GM06990 (cell line): ENCODE data around the gene NIFK.
A peak's percentile ranks its signal among the peaks of the same experiment; 100 is the strongest.
"Not testable (repeated sequence)": the region's sequence is repeated elsewhere in the genome, so short reads cannot be mapped to it uniquely, and the experiment has no call there.

ENCODE experiments used
- DNase-seq: peaks from one replicate; pipeline ENCODE4 v3.0.0-alpha.2; 2011; ENCODE audit not compliant: insufficient read length; ENCODE audit errors: extremely low read depth
- H3K27me3 ChIP-seq: replicated peaks from 2 replicates; pipeline ENCODE4 v1.6.0; 2011; ENCODE audit warnings: low read length; ENCODE audit not compliant: control insufficient read depth, insufficient read depth
- H3K36me3 ChIP-seq: 2 replicates; pipeline ENCODE4 v1.5.1; 2011; ENCODE audit warnings: low read length; ENCODE audit not compliant: control insufficient read depth, insufficient read depth
- H3K4me3 ChIP-seq: replicated peaks from 2 replicates; pipeline ENCODE4 v1.5.1; 2011; ENCODE audit warnings: low read depth, mild to moderate bottlenecking, control low read depth, low read length
- CTCF ChIP-seq: IDR thresholded peaks from 2 replicates; pipeline ENCODE4 v1.5.1; 2011; ENCODE audit warnings: low read length, control low read depth, mild to moderate bottlenecking, inconsistent platforms; ENCODE audit not compliant: insufficient read depth, poor library complexity, severe bottlenecking

Gene NIFK

GRCh38 chr2:121705958-121706357 lies 30.7 kb downstream of the NIFK start:
- no peaks in the 10 kb centered on the region for H3K27me3 ChIP-seq
- TF ChIP-seq CTCF, result no peak
- H3K4me3 ChIP-seq, result no peak overlapping the region
- no peaks in the 10 kb centered on the region for H3K36me3 ChIP-seq
- no peak for DNase-seq

DNA sequence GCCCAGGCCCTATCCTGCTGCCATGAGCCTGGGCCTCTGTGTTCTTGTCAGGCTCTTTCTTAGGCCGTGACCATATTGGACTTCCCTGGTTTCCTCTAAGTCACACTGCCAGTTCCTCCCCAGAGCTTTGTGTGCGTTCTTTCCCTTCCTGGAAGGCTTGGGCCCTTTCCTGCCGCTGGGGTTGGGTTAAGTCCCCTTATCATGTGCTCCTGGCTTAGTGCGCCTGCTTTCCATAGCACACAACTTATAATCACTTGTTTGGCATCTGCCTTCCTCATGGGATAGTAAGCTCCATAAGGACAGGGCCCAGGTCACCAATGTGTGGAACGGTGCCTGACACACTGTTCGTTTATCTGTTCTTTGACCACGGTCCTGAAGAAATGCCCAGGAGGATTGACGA lies 31.3 kb downstream of the NIFK start:
- TF ChIP-seq CTCF, result no peak
- DNase-seq, result no peak
- no peaks in the 10 kb centered on the region for H3K36me3 ChIP-seq
- no peaks in the 10 kb centered on the region for H3K27me3 ChIP-seq
- H3K4me3 ChIP-seq, result no peak overlapping the region

GRCh38 chr2:121701761-121702160 lies 34.9 kb downstream of the NIFK start:
- DNase-seq, H3K36me3 ChIP-seq, H3K27me3 ChIP-seq, H3K4me3 ChIP-seq: not testable (repeated sequence)

DNA sequence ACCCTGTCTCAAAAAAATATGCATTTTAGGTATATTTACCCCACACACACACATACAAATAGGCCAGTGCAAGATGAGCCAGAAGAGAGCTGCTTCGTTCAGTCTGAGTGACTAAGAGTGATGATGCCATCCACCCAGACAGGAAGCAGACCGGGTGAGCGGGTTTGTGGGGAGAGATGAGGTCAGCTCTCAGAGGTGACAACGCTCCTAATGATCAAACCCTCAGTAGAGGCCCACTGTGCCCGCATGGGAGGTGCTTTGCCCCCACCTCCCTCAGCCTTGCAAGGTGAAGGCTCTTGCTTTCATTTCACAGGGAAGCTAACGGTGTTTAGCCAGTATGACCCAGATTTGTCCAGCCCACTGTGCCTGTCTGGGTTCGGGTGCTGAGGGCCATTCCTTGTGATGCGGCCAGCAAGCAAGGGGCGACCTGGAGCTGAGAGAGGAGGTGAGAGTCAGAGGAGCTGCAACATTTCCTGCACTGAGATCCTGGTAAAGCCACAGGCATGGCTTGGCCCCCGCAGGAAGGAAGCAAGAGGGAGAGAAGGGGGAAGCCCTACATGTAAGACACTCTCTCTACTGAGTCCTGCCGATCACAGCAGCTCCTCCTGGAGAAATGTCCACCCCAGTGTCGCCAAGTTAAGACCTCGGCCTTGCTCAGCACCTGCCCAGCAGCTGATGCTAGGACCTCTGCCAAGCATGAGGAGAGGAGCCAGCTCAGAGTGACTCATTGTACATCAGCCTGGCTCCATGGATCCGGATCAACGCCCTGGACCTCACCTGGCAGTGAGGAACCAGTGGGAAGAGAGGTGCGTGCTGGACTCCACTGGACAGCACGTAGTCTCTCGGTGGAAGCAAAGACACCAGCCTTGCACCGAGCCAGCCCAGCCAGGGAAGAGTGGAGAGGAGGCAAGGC lies 37.0 kb downstream of the NIFK start:
- peak overlapping the region; percentile 0 for H3K4me3 ChIP-seq
- peak; percentile 72 for DNase-seq
- H3K27me3 ChIP-seq, result no peaks in the 10 kb centered on the region
- no peak for TF ChIP-seq CTCF
- no peaks in the 10 kb centered on the region for H3K36me3 ChIP-seq

DNA sequence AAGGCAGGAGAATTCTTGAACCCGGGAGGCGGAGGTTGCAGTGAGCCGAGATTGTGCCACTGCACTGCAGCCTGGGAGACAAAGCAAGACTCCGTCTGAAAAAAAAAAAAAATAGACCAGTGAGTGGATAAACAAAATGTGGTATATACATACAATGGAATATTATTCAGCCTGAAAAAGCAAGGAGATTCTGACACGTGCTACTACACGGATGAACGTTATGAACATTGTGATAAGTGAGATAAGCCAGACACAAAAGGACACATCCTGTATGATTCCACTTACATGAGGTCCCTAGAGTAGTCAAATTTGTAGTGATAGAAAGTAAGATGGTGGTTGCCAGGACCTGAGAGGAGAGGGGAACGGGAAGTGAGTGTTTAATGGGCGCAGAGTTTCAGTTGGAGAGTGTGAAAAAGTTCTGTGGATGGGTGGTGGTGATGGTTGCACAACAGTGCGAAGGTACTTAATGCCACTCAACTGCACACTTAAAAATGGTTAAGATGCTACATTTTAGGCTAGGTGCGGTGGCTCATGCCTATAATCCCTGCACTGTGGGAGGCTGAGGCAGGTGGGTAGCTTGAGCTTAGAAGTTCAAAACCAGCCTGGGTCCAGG lies 38.3 kb downstream of the NIFK start:
- Histone ChIP-seq H3K27me3 (no peaks in the 10 kb centered on the region), H3K36me3 (no peaks in the 10 kb centered on the region), H3K4me3 (no peak overlapping the region)
- DNase-seq, result no peak
- TF ChIP-seq CTCF, result no peak

DNA sequence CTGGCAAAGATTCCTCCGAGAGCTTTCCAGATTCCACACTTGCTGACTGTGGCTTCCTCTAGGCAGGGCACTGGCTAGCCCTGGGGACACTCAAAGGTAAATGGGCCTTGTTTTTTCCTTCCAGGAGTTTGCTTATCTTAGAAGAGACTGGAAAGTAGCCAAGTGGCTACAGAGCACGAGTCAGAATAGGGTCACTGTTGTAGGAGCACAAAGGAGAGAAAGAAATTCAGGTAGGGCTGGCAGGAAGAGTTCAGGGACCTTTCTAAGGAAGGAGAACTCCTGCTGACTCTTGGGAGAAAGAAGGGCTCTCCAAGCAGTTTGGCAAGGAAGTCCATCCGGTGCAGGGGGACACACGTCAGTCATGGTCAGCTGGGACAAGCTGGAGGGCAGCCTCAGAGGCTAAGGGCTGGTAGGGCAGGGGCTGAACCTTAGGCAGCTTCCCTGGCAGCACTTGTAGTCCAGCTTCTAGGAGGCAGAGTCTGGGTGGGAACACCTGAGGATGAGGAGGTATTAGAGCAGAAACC lies 39.5 kb downstream of the NIFK start:
- H3K27me3 ChIP-seq, result no peaks in the 10 kb centered on the region
- H3K36me3 ChIP-seq, result no peaks in the 10 kb centered on the region
- TF ChIP-seq CTCF, result no peak
- DNase-seq, result no peak
- H3K4me3 ChIP-seq, result no peak overlapping the region
